H1 (cell line): ENCODE data around the gene TRPC1.

Experiments
- CTCF ChIP-seq, 3 experiments: IDR thresholded peaks; 1 replicate in 2 of 3; 2 replicates in 1 of 3; pipeline versions ENCODE4 v1.5.1 to v1.6.1; 2011; ENCODE audit warnings: low read length in 3 of 3, mild to moderate bottlenecking in 3 of 3, inconsistent platforms in 2 of 3, low read depth in 1 of 3, moderate library complexity in 1 of 3; ENCODE audit not compliant: insufficient read depth in 1 of 3; ENCODE audit errors: control extremely low read depth in 1 of 3
- TAF1 ChIP-seq: IDR thresholded peaks from 2 replicates; pipeline ENCODE4 v1.6.1; 2011; ENCODE audit warnings: mild to moderate bottlenecking, low read depth, low read length

- TF ChIP-seq CTCF (IDR thresholded peaks at IDR 0.05; ENCODE audit: control extremely low read depth in 1 of 3, insufficient read depth in 1 of 3, low read depth in 1 of 3, low read length in 3 of 3) (no peak), TAF1 (no peak)
These were observed 30.7 kb downstream of the TRPC1 start for GRCh38 chr3:142754494-142754893.
